D721Med (cell line): ENCODE results near the gene PECR.

Source experiments
- DNase-seq: peaks from one replicate; pipeline ENCODE4 v3.0.0; 2011; ENCODE audit warnings: low spot score; ENCODE audit not compliant: insufficient read length
- FAIRE-seq: peaks from 2 replicates; lab custom pipeline; 2011; peaks lifted over from hg19 to GRCh38; lab: Jason Lieb, UNC
- CTCF ChIP-seq: IDR thresholded peaks from 2 replicates; pipeline ENCODE4 v1.5.1; 2012; ENCODE audit warnings: mild to moderate bottlenecking, control low read depth; ENCODE audit not compliant: insufficient read depth; ENCODE audit errors: missing control alignments

The PECR gene

GRCh38 chr2:216073773-216074172, 7.8 kb downstream of the PECR start:
- FAIRE-seq (no peak), DNase-seq (no peak)
- no peak for TF ChIP-seq CTCF

GRCh38 chr2:216072473-216072872, 9.1 kb downstream of the PECR start:
- FAIRE-seq: no peak

GRCh38 chr2:216071111-216071851, 10.3 kb downstream of the PECR start:
- FAIRE-seq: no peak
- no peak for TF ChIP-seq CTCF
- no peak for DNase-seq

More at GRCh38 chr2:216072473-216072872, 9.1 kb downstream of the PECR start:
- DNase-seq: no peak
- TF ChIP-seq CTCF: no peak

- FAIRE-seq (no peak), DNase-seq (no peak)
- TF ChIP-seq CTCF: no peak
Measured at GRCh38 chr2:216070195-216070594, 11.4 kb downstream of the PECR start.

- no peak for DNase-seq
- no peak for FAIRE-seq
- TF ChIP-seq CTCF: no peak
Measured at GRCh38 chr2:216069028-216069427, 12.6 kb downstream of the PECR start.

- FAIRE-seq (no peak), DNase-seq (no peak)
- TF ChIP-seq CTCF: no peak
Measured at GRCh38 chr2:216066230-216066629, 15.4 kb downstream of the PECR start.

- FAIRE-seq (no peak), DNase-seq (no peak)
- TF ChIP-seq CTCF: no peak
Measured at GRCh38 chr2:216064665-216065064, 16.9 kb downstream of the PECR start.
